ENCODE results near the gene SLC47A1.
"Not testable (repeated sequence)": the region's sequence is repeated elsewhere in the genome, so short reads cannot be mapped to it uniquely, and the experiment has no call there.

SLC47A1 gene

GRCh38 chr17:19554393-19554792 lies 20.7 kb downstream of the SLC47A1 start:
- DNase-seq, result no peak

GRCh38 chr17:19555746-19556145 lies 22.1 kb downstream of the SLC47A1 start:
- DNase-seq, result no peak

GRCh38 chr17:19558946-19559345 lies 25.3 kb downstream of the SLC47A1 start:
- no peak for DNase-seq

GRCh38 chr17:19561697-19562318 lies 28.2 kb downstream of the SLC47A1 start:
- DNase-seq, result no peak

GRCh38 chr17:19565817-19566575 lies 32.3 kb downstream of the SLC47A1 start:
- DNase-seq, result no peak

- DNase-seq, result no peak
Measured at GRCh38 chr17:19567216-19568015, 33.8 kb downstream of the SLC47A1 start.

GRCh38 chr17:19568016-19568350 lies 34.3 kb downstream of the SLC47A1 start:
- DNase-seq, result no peak

- DNase-seq, result no peak
Measured at GRCh38 chr17:19569785-19570543, 36.3 kb downstream of the SLC47A1 start.

- no peak for DNase-seq
Measured at GRCh38 chr17:19570544-19571062, 36.9 kb downstream of the SLC47A1 start.

GRCh38 chr17:19573075-19573474 lies 39.4 kb downstream of the SLC47A1 start:
- DNase-seq, result no peak

GRCh38 chr17:19574956-19575355 lies 41.3 kb downstream of the SLC47A1 start:
- no peak for DNase-seq

- no peak for DNase-seq
Measured at GRCh38 chr17:19578545-19578944, 44.9 kb downstream of the SLC47A1 start.

GRCh38 chr17:19579192-19579761 lies 45.6 kb downstream of the SLC47A1 start:
- no peak for DNase-seq

- peak in 2 of 56 donors; percentile 9 to 68 for DNase-seq
Measured at GRCh38 chr17:19579867-19580565, 46.4 kb downstream of the SLC47A1 start.

- DNase-seq, result not testable (repeated sequence)
Measured at GRCh38 chr17:19580566-19580920, 46.9 kb downstream of the SLC47A1 start.

GRCh38 chr17:19582152-19582551 lies 48.5 kb downstream of the SLC47A1 start:
- DNase-seq, result not testable (repeated sequence)

GRCh38 chr17:19583871-19584270 lies 50.2 kb downstream of the SLC47A1 start:
- DNase-seq, result no peak

- no peak for DNase-seq
Measured at GRCh38 chr17:19590451-19590850, 56.8 kb downstream of the SLC47A1 start.

GRCh38 chr17:19590912-19591551 lies 57.4 kb downstream of the SLC47A1 start:
- no peak for DNase-seq

GRCh38 chr17:19592316-19592715 lies 58.7 kb downstream of the SLC47A1 start:
- no peak for DNase-seq
